ENCODE data around the gene ARFGAP1.

ARFGAP1 gene

GRCh38 chr20:63272105-63273058, at the start of gene ARFGAP1:
Gene ARFGAP1 (plus strand): TSS chr20:63272813. CDS start chr20:63275581, 2,768 bp downstream.
- peaks cover 39 to 44% (median 42%) of the 10 kb centered on the region in 11 experiments for H4K20me1 ChIP-seq
- H3K9me3 ChIP-seq (replicated peaks in 1 of 11): no peaks in the 10 kb centered on the region
- peak within 1 kb of the TSS; percentile 85 to 93 (median 89) for H3K9ac ChIP-seq
- H3K4me1 ChIP-seq: peaks cover 19 to 43% (median 34%) of the 10 kb centered on the region in 10 experiments
- H3K27me3 ChIP-seq: peaks cover 0 to 19% (median 12%) of the 10 kb centered on the region in 11 experiments; a peak in 11 of 22 replicates
- no peak for TF ChIP-seq Cebpa-rat (IDR thresholded peaks at IDR 0.05)
- H3K4me3 ChIP-seq: peak within 1 kb of the TSS; percentile 86 to 97 (median 93)
- H3K36me3 ChIP-seq: peaks cover 20 to 30% (median 23%) of the 10 kb centered on the region in 11 experiments
- H3K27ac ChIP-seq: peak within 1 kb of the TSS; percentile 65 to 86 (median 81)
- peak within 1 kb of the TSS; percentile 89 to 100 (median 97) for H3K4me2 ChIP-seq

DNA sequence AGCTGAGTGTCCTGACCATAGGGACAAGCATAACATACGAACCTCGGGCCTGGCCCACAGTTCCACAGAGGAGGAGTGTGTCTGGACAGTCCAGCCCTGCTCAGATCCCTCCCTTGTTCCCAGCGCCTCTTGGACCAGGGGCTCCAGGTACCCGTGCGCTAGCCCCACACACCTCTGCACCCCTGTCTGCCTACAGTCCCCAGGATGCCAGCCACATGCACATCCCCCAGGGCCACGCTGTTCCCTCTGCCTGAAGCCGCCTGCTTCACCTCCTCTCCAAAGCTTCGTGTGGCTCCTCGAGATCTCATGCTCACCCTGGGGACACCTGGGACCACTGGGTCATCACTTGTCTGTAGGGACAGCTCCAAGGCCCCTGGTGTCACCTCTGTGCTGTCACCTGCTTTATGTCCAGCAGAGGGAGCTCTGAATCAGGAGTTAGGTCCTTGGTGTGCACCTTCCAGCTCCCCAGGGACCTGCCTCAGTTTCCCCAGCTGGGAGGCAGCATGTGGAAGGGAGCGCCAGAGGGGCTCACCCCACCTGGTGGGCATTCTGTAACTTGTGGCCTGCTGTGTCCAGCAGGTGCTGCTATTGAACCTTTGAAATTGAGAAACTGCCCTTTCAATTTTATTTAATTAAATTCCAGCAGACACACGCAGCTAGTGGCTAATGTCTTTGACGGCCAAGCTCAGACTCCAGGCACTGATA, 49.3 kb upstream of the ARFGAP1 start:
- H4K20me1 ChIP-seq: peaks cover 0 to 22% (median 0%) of the 10 kb centered on the region in 11 experiments; a peak in 1 of 22 replicates
- H3K27me3 ChIP-seq: no peaks in the 10 kb centered on the region
- no peak overlapping the region for H3K9ac ChIP-seq
- H3K36me3 ChIP-seq: no peaks in the 10 kb centered on the region
- peaks cover 0 to 38% (median 27%) of the 10 kb centered on the region in 10 experiments; a peak in 14 of 20 replicates for H3K4me1 ChIP-seq
- no peak overlapping the region for H3K4me3 ChIP-seq
- H3K27ac ChIP-seq: no peak overlapping the region
- TF ChIP-seq Cebpa-rat (IDR thresholded peaks at IDR 0.05): no peak
- peak overlapping the region in 5 of 11 experiments; percentile 37 to 61 (median 40); a peak in 7 of 22 replicates for H3K4me2 ChIP-seq
- H3K9me3 ChIP-seq (replicated peaks in 1 of 11): no peaks in the 10 kb centered on the region

GRCh38 chr20:63223826-63224207, 48.8 kb upstream of the ARFGAP1 start:
- H3K27me3 ChIP-seq: no peaks in the 10 kb centered on the region
- H3K27ac ChIP-seq: no peak overlapping the region
- peak overlapping the region in 7 of 11 experiments; percentile 15 to 69 (median 40); a peak in 10 of 22 replicates for H3K4me2 ChIP-seq
- TF ChIP-seq Cebpa-rat (IDR thresholded peaks at IDR 0.05): no peak
- H3K4me3 ChIP-seq: no peak overlapping the region
- no peak overlapping the region; a peak in 2 of 22 replicates for H3K9ac ChIP-seq
- H3K36me3 ChIP-seq: no peaks in the 10 kb centered on the region
- peaks cover 0 to 44% (median 33%) of the 10 kb centered on the region in 10 experiments; a peak in 16 of 20 replicates for H3K4me1 ChIP-seq
- H4K20me1 ChIP-seq: peaks cover 0 to 22% (median 0%) of the 10 kb centered on the region in 11 experiments; a peak in 1 of 22 replicates
- no peaks in the 10 kb centered on the region for H3K9me3 ChIP-seq (replicated peaks in 1 of 11)

GRCh38 chr20:63224412-63225081, 48.1 kb upstream of the ARFGAP1 start:
- H3K4me3 ChIP-seq: no peak overlapping the region
- no peaks in the 10 kb centered on the region for H3K36me3 ChIP-seq
- H3K27ac ChIP-seq: no peak overlapping the region
- peak overlapping the region in 8 of 11 experiments; percentile 14 to 69 (median 39); a peak in 13 of 22 replicates for H3K4me2 ChIP-seq
- peaks cover 0 to 28% (median 0%) of the 10 kb centered on the region in 11 experiments; a peak in 1 of 22 replicates for H4K20me1 ChIP-seq
- H3K9me3 ChIP-seq (replicated peaks in 1 of 11): no peaks in the 10 kb centered on the region
- peaks cover 0 to 4% (median 0%) of the 10 kb centered on the region in 11 experiments; a peak in 1 of 22 replicates for H3K27me3 ChIP-seq
- no peak for TF ChIP-seq Cebpa-rat (IDR thresholded peaks at IDR 0.05)
- peaks cover 5 to 51% (median 40%) of the 10 kb centered on the region in 10 experiments; a peak in 17 of 20 replicates for H3K4me1 ChIP-seq
- peak overlapping the region in 5 of 11 experiments; percentile 1 to 35 (median 22); a peak in 3 of 22 replicates for H3K9ac ChIP-seq

DNA sequence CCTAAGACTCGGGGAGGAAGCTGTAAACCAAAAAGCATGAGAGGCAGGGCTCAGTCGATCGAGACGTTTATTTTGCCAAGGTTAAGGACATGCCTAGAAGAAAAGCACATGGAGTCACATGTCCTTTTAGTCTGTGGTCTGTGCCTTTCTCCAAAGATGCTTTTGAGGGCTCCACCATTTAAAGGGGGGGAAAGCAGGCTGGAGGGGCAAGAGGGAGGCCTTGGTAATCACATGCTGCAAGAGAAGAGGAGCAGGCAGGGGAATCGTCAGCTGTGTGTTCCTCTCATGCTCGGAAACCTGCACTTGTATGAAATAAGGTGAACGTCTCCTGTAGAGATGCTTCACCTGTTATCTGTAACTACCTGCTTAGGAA, 47.5 kb upstream of the ARFGAP1 start:
- no peaks in the 10 kb centered on the region for H3K9me3 ChIP-seq (replicated peaks in 1 of 11)
- peaks cover 0 to 8% (median 0%) of the 10 kb centered on the region in 11 experiments; a peak in 3 of 22 replicates for H3K27me3 ChIP-seq
- H3K4me1 ChIP-seq: peaks cover 7 to 56% (median 45%) of the 10 kb centered on the region in 10 experiments
- peak overlapping the region in 8 of 11 experiments; percentile 14 to 69 (median 39); a peak in 12 of 22 replicates for H3K4me2 ChIP-seq
- H3K36me3 ChIP-seq: no peaks in the 10 kb centered on the region
- peaks cover 0 to 29% (median 0%) of the 10 kb centered on the region in 11 experiments; a peak in 1 of 22 replicates for H4K20me1 ChIP-seq
- no peak overlapping the region for H3K4me3 ChIP-seq
- H3K27ac ChIP-seq: no peak overlapping the region
- H3K9ac ChIP-seq: peak overlapping the region in 2 of 11 experiments; percentile 22 to 30; a peak in 1 of 22 replicates
- no peak for TF ChIP-seq Cebpa-rat (IDR thresholded peaks at IDR 0.05)

- Histone ChIP-seq H3K4me2 (peak overlapping the region in 5 of 11 experiments; percentile 9 to 69 (median 40); a peak in 6 of 22 replicates), H3K9ac (peak overlapping the region in 1 of 11 experiments; percentile 38; a peak in 1 of 22 replicates), H3K27me3 (peaks cover 3 to 13% (median 4%) of the 10 kb centered on the region in 11 experiments; a peak in 17 of 22 replicates), H3K36me3 (no peaks in the 10 kb centered on the region), H3K9me3 (replicated peaks in 1 of 11) (no peaks in the 10 kb centered on the region), H3K4me3 (no peak overlapping the region), H3K27ac (no peak overlapping the region), H3K4me1 (peaks cover 12 to 68% (median 57%) of the 10 kb centered on the region in 10 experiments), H4K20me1 (peaks cover 0 to 33% (median 0%) of the 10 kb centered on the region in 11 experiments; a peak in 1 of 22 replicates)
- TF ChIP-seq Cebpa-rat (IDR thresholded peaks at IDR 0.05): no peak
Measured at GRCh38 chr20:63226042-63226943, 46.3 kb upstream of the ARFGAP1 start.

- no peak for TF ChIP-seq Cebpa-rat (IDR thresholded peaks at IDR 0.05)
- H3K27me3 ChIP-seq: peaks cover 12 to 23% (median 14%) of the 10 kb centered on the region in 11 experiments; a peak in 20 of 22 replicates
- no peak overlapping the region for H3K9ac ChIP-seq
- no peak overlapping the region for H3K27ac ChIP-seq
- peaks cover 0 to 34% (median 0%) of the 10 kb centered on the region in 11 experiments; a peak in 1 of 22 replicates for H4K20me1 ChIP-seq
- no peaks in the 10 kb centered on the region for H3K9me3 ChIP-seq (replicated peaks in 1 of 11)
- H3K4me1 ChIP-seq: peaks cover 13 to 73% (median 59%) of the 10 kb centered on the region in 10 experiments
- no peaks in the 10 kb centered on the region for H3K36me3 ChIP-seq
- no peak overlapping the region for H3K4me3 ChIP-seq
- H3K4me2 ChIP-seq: no peak overlapping the region
Measured at GRCh38 chr20:63227260-63227659, 45.4 kb upstream of the ARFGAP1 start.
